Endothelial cell of umbilical vein (primary cell): ENCODE data around the gene TTLL5. TPM values are rescaled to one million over a fixed set of nuclear protein-coding genes. Genes with fewer than 3 reads are reported as not detected.

ENCODE experiments used
- BruUV-seq: library from RNA; stranded (reverse); fragments of 400-500 nt; replicated peaks from 2 replicates; lab custom pipeline; 2021; lab: Mats Ljungman, UMichigan
- CTCF ChIA-PET: fragments of 300-600, 350-600 bp; sonication (Branson Sonifier 250); formaldehyde crosslinking; loops from one replicate; lab custom pipeline; 2021; ENCODE audit warnings: antibody characterized with exemption, inconsistent platforms; lab: Charles Lee
- POLR2A ChIA-PET: fragments of 300-600, 350-600 bp; sonication (Branson Sonifier 250); formaldehyde crosslinking; loops from one replicate; lab custom pipeline; 2021; ENCODE audit warnings: antibody characterized with exemption, inconsistent platforms; lab: Charles Lee
- DNase-seq: peaks from one replicate; pipeline ENCODE4 v3.0.0-alpha.2; 2011; ENCODE audit warnings: low read depth, low spot score
- FAIRE-seq: peaks from 2 replicates; lab custom pipeline; 2011; peaks lifted over from hg19 to GRCh38; lab: Jason Lieb, UNC
- H2AFZ ChIP-seq: 2 replicates; pipeline ENCODE4 v1.6.0; 2012; ENCODE audit warnings: low read depth, low read length, control low read depth, inconsistent platforms
- H3K27ac ChIP-seq: 2 replicates; pipeline ENCODE4 v1.5.1; 2011; ENCODE audit warnings: low read depth, mild to moderate bottlenecking, control low read depth, low read length, moderate library complexity; ENCODE audit not compliant: insufficient read depth
- H3K27me3 ChIP-seq, 2 experiments: 2 replicates each; pipeline versions ENCODE4 v1.6.0 to v1.6.1; 2011; ENCODE audit warnings: low read length in 2 of 2, mixed read lengths in 1 of 2; ENCODE audit not compliant: control insufficient read depth in 2 of 2, insufficient read depth in 2 of 2
- H3K36me3 ChIP-seq, 2 experiments: 2 replicates in 1 of 2; 3 replicates in 1 of 2; pipeline ENCODE4 v1.5.1; 2011; ENCODE audit warnings: low read length in 2 of 2, mild to moderate bottlenecking in 1 of 2, moderate library complexity in 1 of 2; ENCODE audit not compliant: control insufficient read depth in 2 of 2, insufficient read depth in 2 of 2; ENCODE audit errors: extremely low read depth in 1 of 2
- H3K4me1 ChIP-seq: 3 replicates; pipeline ENCODE4 v1.5.1; 2011; ENCODE audit warnings: mild to moderate bottlenecking, low read length; ENCODE audit not compliant: control insufficient read depth, insufficient read depth; ENCODE audit errors: extremely low read depth
- H3K4me2 ChIP-seq: 2 replicates; pipeline ENCODE4 v1.6.1; 2011; ENCODE audit warnings: low read length, control low read depth, mixed read lengths; ENCODE audit not compliant: insufficient read depth
- H3K4me3 ChIP-seq, 3 experiments: fragments of 200-600 bp in 1 of 3; sonication (generic), shearing (Covaris generic) in 1 of 3; replicated peaks in 1 of 3; 2 replicates each; pipeline ENCODE4 v1.5.1; 2011 to 2016; ENCODE audit warnings: control low read depth in 3 of 3, low read length in 3 of 3, mild to moderate bottlenecking in 2 of 3, inconsistent platforms in 1 of 3, low read depth in 1 of 3, moderate library complexity in 1 of 3; ENCODE audit not compliant: insufficient read depth in 1 of 3
- H3K79me2 ChIP-seq: 2 replicates; pipeline ENCODE4 v1.6.0; 2012; ENCODE audit warnings: low read length, inconsistent platforms; ENCODE audit not compliant: control insufficient read depth, insufficient read depth
- H3K9ac ChIP-seq: replicated peaks from 2 replicates; pipeline ENCODE3; 2011; ENCODE audit warnings: low read length, control low read depth; ENCODE audit not compliant: insufficient read depth; ENCODE audit errors: extremely low read depth
- H3K9me1 ChIP-seq: replicated peaks from 3 replicates; pipeline ENCODE4 v1.6.0; 2011; ENCODE audit warnings: mild to moderate bottlenecking, low read length; ENCODE audit not compliant: control insufficient read depth, insufficient read depth; ENCODE audit errors: extremely low read depth
- H3K9me3 ChIP-seq: replicated peaks from 2 replicates; pipeline ENCODE4 v1.5.1; 2012; ENCODE audit warnings: low read length, inconsistent platforms; ENCODE audit not compliant: control insufficient read depth, insufficient read depth
- H4K20me1 ChIP-seq: replicated peaks from 2 replicates; pipeline ENCODE3; 2011; ENCODE audit warnings: mild to moderate bottlenecking, low read length; ENCODE audit not compliant: control insufficient read depth, insufficient read depth; ENCODE audit errors: extremely low read depth
- CTCF ChIP-seq, 2 donors: IDR thresholded peaks; 1 replicate in 1 of 2; 2 replicates in 1 of 2; pipeline ENCODE4 v1.5.1; 2011; ENCODE audit warnings: low read length in 2 of 2, mild to moderate bottlenecking in 2 of 2, moderate library complexity in 2 of 2, control low read depth in 1 of 2, inconsistent platforms in 1 of 2, low read depth in 1 of 2; ENCODE audit not compliant: insufficient read depth in 1 of 2; ENCODE audit errors: extremely low read depth in 1 of 2
- EZH2 ChIP-seq: IDR thresholded peaks from 2 replicates; pipeline ENCODE4 v1.6.1; 2012; ENCODE audit warnings: borderline replicate concordance, low read depth, mild to moderate bottlenecking, moderate library complexity, low read length, inconsistent platforms; ENCODE audit not compliant: severe bottlenecking
- FOS ChIP-seq: IDR thresholded peaks from 2 replicates; pipeline ENCODE4 v1.6.1; 2011; ENCODE audit warnings: mild to moderate bottlenecking, low read length, moderate library complexity, borderline replicate concordance; ENCODE audit not compliant: insufficient read depth
- GATA2 ChIP-seq: IDR thresholded peaks from 2 replicates; pipeline ENCODE4 v1.7.0; 2011; ENCODE audit warnings: low read depth, mild to moderate bottlenecking, moderate library complexity, mixed read lengths, low read length; ENCODE audit not compliant: insufficient read length, insufficient read depth
- JUN ChIP-seq: IDR thresholded peaks from 2 replicates; pipeline ENCODE4 v1.6.1; 2011; ENCODE audit warnings: borderline replicate concordance, low read depth; ENCODE audit not compliant: insufficient read length, insufficient read depth
- MAX ChIP-seq: IDR thresholded peaks from 2 replicates; pipeline ENCODE4 v1.6.1; 2011; ENCODE audit not compliant: insufficient read depth, insufficient read length
- MYC ChIP-seq: IDR thresholded peaks from one replicate; pipeline ENCODE4 v1.6.1; 2011; ENCODE audit warnings: mild to moderate bottlenecking, low read depth, low read length
- POLR2A ChIP-seq: IDR thresholded peaks from 2 replicates; pipeline ENCODE4 v1.6.1; 2012; ENCODE audit warnings: low read depth, mild to moderate bottlenecking, control low read depth, low read length
- POLR2AphosphoS5 ChIP-seq: IDR thresholded peaks from 2 replicates; pipeline ENCODE4 v1.6.1; 2012; ENCODE audit warnings: low read depth, mild to moderate bottlenecking, control low read depth, low read length, moderate library complexity; ENCODE audit not compliant: insufficient read depth
- dilution Hi-C: fragments of 300-500 bp; cut with MboI; formaldehyde crosslinking; loops from one replicate; pipeline ENCODE4 v1.15.0; 2019; ENCODE audit warnings: low sequenced_read_pairs; ENCODE audit not compliant: extremely low pct_ligation_motif_present
- intact Hi-C: fragments of 100-400 bp; cut with micrococcal nuclease; formaldehyde crosslinking; loops from one replicate; pipeline ENCODE4 v1.10.0; 2022
- polyA plus RNA-seq, 4 experiments: library from polyadenylated mRNA; depleted of rRNA in 3 of 4; stranded (reverse) in 3 of 4; unstranded in 1 of 4; fragments of >200 nt; gene quantifications; 2 replicates each; pipeline versions ENCODE4 v1.2.1 to v1.2.3, GENCODE V29; 2011 to 2012; ENCODE audit warnings: missing spikeins in 1 of 4
- total RNA-seq: library from RNA; stranded (reverse); gene quantifications from 2 replicates; pipeline ENCODE4 v1.2.3, GENCODE V29; 2021

TTLL5 gene
- total and polyA plus RNA-seq, 2 donors (not counting 3 experiments of a cell fraction or from before 2014, with no cell fraction given), result 33.2 to 93.6 TPM

- no peak overlapping the region for H3K4me2 ChIP-seq
- H3K36me3 ChIP-seq, result peaks cover 9 to 20% of the 10 kb centered on the region in 2 experiments
- no peak overlapping the region for H3K4me3 ChIP-seq
- H2AFZ ChIP-seq, result no peak overlapping the region
- no peak for DNase-seq
- POLR2A ChIA-PET, result no interaction called here
- dilution Hi-C loops, result loop anchor here (25.0 kb wide), 1 partner anchor 267 kb away; the partner anchor contains the start of genes IFT43 and TGFB3
- H3K27me3 ChIP-seq, result no peaks in the 10 kb centered on the region
- H3K4me1 ChIP-seq, result no peaks in the 10 kb centered on the region
- no TSS peak for BruUV-seq
- no peak for FAIRE-seq
- no peaks in the 10 kb centered on the region for H3K79me2 ChIP-seq
- H3K9me1 ChIP-seq, result no peaks in the 10 kb centered on the region
- CTCF ChIA-PET, result interaction anchor here (1.2 to 2.3 kb wide), 3 partner anchors 10 to 262 kb away, joined by 5 to 31 read pairs (median 11); partner anchors contain the start of gene TGFB3
- H3K9me3 ChIP-seq, result no peaks in the 10 kb centered on the region
- no peak overlapping the region for H3K27ac ChIP-seq
- H3K9ac ChIP-seq, result no peak overlapping the region
- TF ChIP-seq FOS (no peak), MYC (no peak), POLR2AphosphoS5 (no peak), MAX (no peak), CTCF (IDR thresholded peaks at IDR 0.05; ENCODE audit: extremely low read depth in 1 of 2, insufficient read depth in 1 of 2, low read depth in 1 of 2, low read length in 2 of 2) (no peak), POLR2A (no peak), EZH2 (no peak), JUN (no peak), GATA2 (no peak)
- H4K20me1 ChIP-seq, result no peaks in the 10 kb centered on the region
- intact Hi-C loops, result no loop called here
Measured at GRCh38 chr14:75720116-75720515, 59.1 kb downstream of the TTLL5 start.
